ENCODE data around the gene XAGE2.
"Not testable (repeated sequence)": the region's sequence is repeated elsewhere in the genome, so short reads cannot be mapped to it uniquely, and the experiment has no call there.

Gene XAGE2

GRCh38 chrX:52368368-52369055 is at the start of gene XAGE2:
TSS of gene XAGE2 (plus strand) at chrX:52369021. CDS start at chrX:52370015, 994 bp downstream.
- no peak for DNase-seq

- no peak for DNase-seq
Observed at GRCh38 chrX:52337410-52337809, 31.4 kb upstream of the XAGE2 start.

GRCh38 chrX:52341493-52341892 is 27.3 kb upstream of the XAGE2 start:
- DNase-seq, result no peak

GRCh38 chrX:52343131-52343530 is 25.7 kb upstream of the XAGE2 start:
- DNase-seq, result not testable (repeated sequence)

- not testable (repeated sequence) for DNase-seq
Observed at GRCh38 chrX:52345402-52345801, 23.4 kb upstream of the XAGE2 start.

GRCh38 chrX:52346174-52347165 is 22.4 kb upstream of the XAGE2 start:
- DNase-seq, result no peak

- DNase-seq, result no peak
Observed at GRCh38 chrX:52349681-52350080, 19.1 kb upstream of the XAGE2 start.

GRCh38 chrX:52352551-52352950 is 16.3 kb upstream of the XAGE2 start:
- no peak for DNase-seq

- DNase-seq, result no peak
Observed at GRCh38 chrX:52353838-52354237, 15.0 kb upstream of the XAGE2 start.

GRCh38 chrX:52355108-52355507 is 13.7 kb upstream of the XAGE2 start:
- no peak for DNase-seq

- DNase-seq, result no peak
Observed at GRCh38 chrX:52359614-52360232, 9.1 kb upstream of the XAGE2 start.

- DNase-seq, result no peak
Observed at GRCh38 chrX:52361941-52362340, 6.9 kb upstream of the XAGE2 start.

- no peak for DNase-seq
Observed at GRCh38 chrX:52363247-52363883, 5.5 kb upstream of the XAGE2 start.

- no peak for DNase-seq
Observed at GRCh38 chrX:52378870-52379269, 10.0 kb downstream of the XAGE2 start.

- no peak for DNase-seq
Observed at GRCh38 chrX:52380993-52381392, 12.2 kb downstream of the XAGE2 start.

- DNase-seq, result no peak
Observed at GRCh38 chrX:52410439-52411394, 41.9 kb downstream of the XAGE2 start.

GRCh38 chrX:52415304-52415703 is 46.5 kb downstream of the XAGE2 start:
- no peak for DNase-seq

GRCh38 chrX:52416816-52417215 is 48.0 kb downstream of the XAGE2 start:
- no peak for DNase-seq

- no peak for DNase-seq
Observed at GRCh38 chrX:52420824-52421443, 52.1 kb downstream of the XAGE2 start.

GRCh38 chrX:52422884-52423283 is 54.1 kb downstream of the XAGE2 start:
- DNase-seq, result no peak

GRCh38 chrX:52424656-52425055 is 55.8 kb downstream of the XAGE2 start:
- no peak for DNase-seq

Data from NCI-H187 (cell line).